Endodermal cell (in vitro differentiated cells): ENCODE data around the gene PCIF1. TPM values are rescaled to one million over a fixed set of nuclear protein-coding genes. Genes with fewer than 3 reads are reported as not detected.

ENCODE experiments used
- DNase-seq: peaks from one replicate; pipeline ENCODE4 v3.0.0-alpha.2; 2017
- H3K27ac ChIP-seq: 2 replicates; pipeline ENCODE4 v1.5.1; 2013; ENCODE audit warnings: mild to moderate bottlenecking, low read depth, low read length, moderate library complexity
- H3K27me3 ChIP-seq: 2 replicates; pipeline ENCODE4 v1.6.1; 2013; ENCODE audit warnings: mild to moderate bottlenecking, low read length, moderate library complexity; ENCODE audit not compliant: insufficient read depth, control insufficient read depth, poor library complexity, severe bottlenecking
- H3K36me3 ChIP-seq: 2 replicates; pipeline ENCODE4 v1.7.0; 2013; ENCODE audit warnings: mild to moderate bottlenecking, low read length, moderate library complexity; ENCODE audit not compliant: control insufficient read depth, insufficient read depth
- H3K4me1 ChIP-seq: one replicate; pipeline ENCODE4 v1.7.0; 2013; ENCODE audit warnings: low read length; ENCODE audit not compliant: control insufficient read depth, insufficient read depth
- H3K4me3 ChIP-seq: 2 replicates; pipeline ENCODE4 v1.5.1; 2013; ENCODE audit warnings: mild to moderate bottlenecking, low read length, moderate library complexity
- H3K9ac ChIP-seq: 2 replicates; pipeline ENCODE4 v1.6.1; 2013; ENCODE audit warnings: mild to moderate bottlenecking, low read length, moderate library complexity; ENCODE audit not compliant: poor library complexity, severe bottlenecking; ENCODE audit errors: extremely low read depth
- H3K9me3 ChIP-seq: 2 replicates; pipeline ENCODE4 v1.6.1; 2013; ENCODE audit warnings: mild to moderate bottlenecking, low read length, moderate library complexity; ENCODE audit not compliant: control insufficient read depth
- H3K27ac Mint-ChIP-seq: 2 replicates; pipeline ENCODE4 v1.8.0; 2020; ENCODE audit warnings: mixed read lengths
- H3K27me3 Mint-ChIP-seq: 2 replicates; pipeline ENCODE4 v1.8.0; 2021; ENCODE audit warnings: mild to moderate bottlenecking, mixed read lengths; ENCODE audit not compliant: insufficient read depth
- H3K36me3 Mint-ChIP-seq: 2 replicates; pipeline ENCODE4 v1.8.0; 2020; ENCODE audit warnings: low read depth, mixed read lengths
- H3K4me1 Mint-ChIP-seq: 2 replicates; pipeline ENCODE4 v1.8.0; 2020; ENCODE audit warnings: mixed read lengths
- H3K4me3 Mint-ChIP-seq: 2 replicates; pipeline ENCODE4 v1.8.0; 2020; ENCODE audit warnings: mild to moderate bottlenecking, moderate library complexity, mixed read lengths
- H3K9me3 Mint-ChIP-seq: 2 replicates; pipeline ENCODE4 v1.8.0; 2020; ENCODE audit warnings: mild to moderate bottlenecking, mixed read lengths
- WGBS, 2 experiments: methylation state at CpG; one replicate each; pipeline versions ENCODE4 v1.1.5 to v1.1.7; 2013; ENCODE audit warnings: missing lambda C conversion rate in 2 of 2, mixed read lengths in 1 of 2; ENCODE audit not compliant: insufficient coverage in 1 of 2, insufficient read length in 1 of 2; 5-methylcytosine and 5-hydroxymethylcytosine counted together
- total RNA-seq, 2 donors: library from RNA; stranded (reverse); fragmentation: NEBNext Ultra II Directional in 1 of 2; extraction: Animal tissue kit (Norgen Biotek cat#: 25700) in 1 of 2; gene quantifications; 2 replicates in 1 of 2; 3 replicates in 1 of 2; pipeline ENCODE4 v1.2.1, GENCODE V29; 2021
- TF ChIP-seq, protein P1 (sequence below): fragments of 200-600 bp; sonication (generic); conservative IDR thresholded peaks from 2 replicates; pipeline ENCODE4 v1.5.0; 2021; ENCODE audit warnings: antibody characterized with exemption, mild to moderate bottlenecking

Gene PCIF1
- total RNA-seq, 2 donors from 2014 or later = 22.0 to 34.5 TPM

GRCh38 chr20:45894797-45895196, 39.7 kb upstream of the PCIF1 start:
- no peak for DNase-seq
- Mint-ChIP-seq H3K36me3 (peaks cover 40% of the 10 kb centered on the region), H3K4me3 (no peak overlapping the region), H3K27me3 (no peaks in the 10 kb centered on the region), H3K27ac (no peak overlapping the region), H3K4me1 (peaks cover 4% of the 10 kb centered on the region), H3K9me3 (no peaks in the 10 kb centered on the region)
- H3K4me3 ChIP-seq = no peak overlapping the region
- H3K9me3 ChIP-seq = no peaks in the 10 kb centered on the region
- peaks cover 52% of the 10 kb centered on the region for H3K36me3 ChIP-seq
- H3K27me3 ChIP-seq = no peaks in the 10 kb centered on the region
- H3K9ac ChIP-seq = no peak overlapping the region
- H3K4me1 ChIP-seq = no peaks in the 10 kb centered on the region
- TF ChIP-seq, protein P1, sequence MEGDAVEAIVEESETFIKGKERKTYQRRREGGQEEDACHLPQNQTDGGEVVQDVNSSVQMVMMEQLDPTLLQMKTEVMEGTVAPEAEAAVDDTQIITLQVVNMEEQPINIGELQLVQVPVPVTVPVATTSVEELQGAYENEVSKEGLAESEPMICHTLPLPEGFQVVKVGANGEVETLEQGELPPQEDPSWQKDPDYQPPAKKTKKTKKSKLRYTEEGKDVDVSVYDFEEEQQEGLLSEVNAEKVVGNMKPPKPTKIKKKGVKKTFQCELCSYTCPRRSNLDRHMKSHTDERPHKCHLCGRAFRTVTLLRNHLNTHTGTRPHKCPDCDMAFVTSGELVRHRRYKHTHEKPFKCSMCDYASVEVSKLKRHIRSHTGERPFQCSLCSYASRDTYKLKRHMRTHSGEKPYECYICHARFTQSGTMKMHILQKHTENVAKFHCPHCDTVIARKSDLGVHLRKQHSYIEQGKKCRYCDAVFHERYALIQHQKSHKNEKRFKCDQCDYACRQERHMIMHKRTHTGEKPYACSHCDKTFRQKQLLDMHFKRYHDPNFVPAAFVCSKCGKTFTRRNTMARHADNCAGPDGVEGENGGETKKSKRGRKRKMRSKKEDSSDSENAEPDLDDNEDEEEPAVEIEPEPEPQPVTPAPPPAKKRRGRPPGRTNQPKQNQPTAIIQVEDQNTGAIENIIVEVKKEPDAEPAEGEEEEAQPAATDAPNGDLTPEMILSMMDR = no peak
- H3K27ac ChIP-seq = no peak overlapping the region
- WGBS, 2 experiments = 96 to 100% methylated on average over 3 to 12 of the region's 12 CpGs

- TF ChIP-seq, protein P1 = no peak
- Histone ChIP-seq H3K9me3 (no peaks in the 10 kb centered on the region), H3K9ac (no peak overlapping the region), H3K4me3 (no peak overlapping the region), H3K36me3 (peaks cover 62% of the 10 kb centered on the region), H3K27me3 (no peaks in the 10 kb centered on the region), H3K27ac (no peak overlapping the region), H3K4me1 (no peaks in the 10 kb centered on the region)
- peaks cover 40% of the 10 kb centered on the region for H3K36me3 Mint-ChIP-seq
- H3K27ac Mint-ChIP-seq = no peak overlapping the region
- no peaks in the 10 kb centered on the region for H3K27me3 Mint-ChIP-seq
- H3K9me3 Mint-ChIP-seq = no peaks in the 10 kb centered on the region
- H3K4me3 Mint-ChIP-seq = no peak overlapping the region
- H3K4me1 Mint-ChIP-seq = peaks cover 4% of the 10 kb centered on the region
- 93 to 95% methylated on average over 11 to 14 of the region's 14 CpGs for WGBS, 2 experiments
- DNase-seq = no peak
Observed at GRCh38 chr20:45896641-45897161, 37.8 kb upstream of the PCIF1 start.

GRCh38 chr20:45897289-45897688, 37.2 kb upstream of the PCIF1 start:
- Histone ChIP-seq H3K27me3 (no peaks in the 10 kb centered on the region), H3K36me3 (peaks cover 66% of the 10 kb centered on the region), H3K27ac (no peak overlapping the region), H3K4me3 (no peak overlapping the region), H3K9ac (no peak overlapping the region), H3K9me3 (no peaks in the 10 kb centered on the region), H3K4me1 (no peaks in the 10 kb centered on the region)
- no peak overlapping the region for H3K27ac Mint-ChIP-seq
- no peak overlapping the region for H3K4me3 Mint-ChIP-seq
- no peak for DNase-seq
- WGBS, 2 experiments = 100% methylated on average over 2 of the region's 2 CpGs; no CpG with 5 or more reads in 1 of the 2 experiments
- TF ChIP-seq, protein P1 = no peak
- peaks cover 44% of the 10 kb centered on the region for H3K36me3 Mint-ChIP-seq
- peaks cover under 1% of the 10 kb centered on the region for H3K4me1 Mint-ChIP-seq
- H3K9me3 Mint-ChIP-seq = no peaks in the 10 kb centered on the region
- no peaks in the 10 kb centered on the region for H3K27me3 Mint-ChIP-seq
